Measurements from ENCODE around the gene PLPPR1.

The PLPPR1 gene

GRCh38 chr9:101268426-101268825, 239.9 kb downstream of the PLPPR1 start:
- no peaks in the 10 kb centered on the region for H3K27me3 ChIP-seq (ENCODE audit: insufficient read depth, low read length, poor library complexity, severe bottlenecking)
- no peak overlapping the region for H3K9ac ChIP-seq (ENCODE audit: low read depth, low read length, poor library complexity, severe bottlenecking)
- H2AFZ ChIP-seq (ENCODE audit: low read length), result no peak overlapping the region
- H3K9me3 ChIP-seq (ENCODE audit: insufficient read depth, low read depth, low read length), result no peaks in the 10 kb centered on the region
- H3K4me2 ChIP-seq (ENCODE audit: low read depth, low read length, poor library complexity, severe bottlenecking), result no peak overlapping the region
- no peaks in the 10 kb centered on the region for H3K4me1 ChIP-seq (ENCODE audit: insufficient read depth, low read length, poor library complexity, severe bottlenecking)
- H4K20me1 ChIP-seq (ENCODE audit: insufficient read depth, low read length, poor library complexity, severe bottlenecking), result no peaks in the 10 kb centered on the region
- no peaks in the 10 kb centered on the region for H3K79me2 ChIP-seq (ENCODE audit: insufficient read depth, low read length)
- H3F3A ChIP-seq (ENCODE audit: low read depth), result no peaks in the 10 kb centered on the region
- no peak overlapping the region for H3K4me3 ChIP-seq (ENCODE audit: low read length, poor library complexity, severe bottlenecking)
- no peaks in the 10 kb centered on the region for H3K9me2 ChIP-seq (replicated peaks; ENCODE audit: low read depth, low read length)
- TF ChIP-seq EZH2phosphoT487 (IDR thresholded peaks at IDR 0.05; ENCODE audit: borderline replicate concordance) (no peak), CTCF (conservative IDR thresholded peaks at IDR 0.05; ENCODE audit: low read length) (no peak)
- no peaks in the 10 kb centered on the region for H3K36me3 ChIP-seq (ENCODE audit: insufficient read depth, low read length)

- no peaks in the 10 kb centered on the region for H3K9me3 ChIP-seq (ENCODE audit: insufficient read depth, low read depth, low read length)
- no peak overlapping the region for H3K4me3 ChIP-seq (ENCODE audit: low read length, poor library complexity, severe bottlenecking)
- H3K4me1 ChIP-seq (ENCODE audit: insufficient read depth, low read length, poor library complexity, severe bottlenecking), result no peaks in the 10 kb centered on the region
- H3K4me2 ChIP-seq (ENCODE audit: low read depth, low read length, poor library complexity, severe bottlenecking), result no peak overlapping the region
- H3K79me2 ChIP-seq (ENCODE audit: insufficient read depth, low read length), result no peaks in the 10 kb centered on the region
- H3F3A ChIP-seq (ENCODE audit: low read depth), result no peaks in the 10 kb centered on the region
- no peak overlapping the region for H2AFZ ChIP-seq (ENCODE audit: low read length)
- no peaks in the 10 kb centered on the region for H4K20me1 ChIP-seq (ENCODE audit: insufficient read depth, low read length, poor library complexity, severe bottlenecking)
- no peaks in the 10 kb centered on the region for H3K36me3 ChIP-seq (ENCODE audit: insufficient read depth, low read length)
- no peak for TF ChIP-seq EZH2phosphoT487 (IDR thresholded peaks at IDR 0.05; ENCODE audit: borderline replicate concordance)
- no peak for TF ChIP-seq CTCF (conservative IDR thresholded peaks at IDR 0.05; ENCODE audit: low read length)
- H3K9ac ChIP-seq (ENCODE audit: low read depth, low read length, poor library complexity, severe bottlenecking), result no peak overlapping the region
- no peaks in the 10 kb centered on the region for H3K9me2 ChIP-seq (replicated peaks; ENCODE audit: low read depth, low read length)
- H3K27me3 ChIP-seq (ENCODE audit: insufficient read depth, low read length, poor library complexity, severe bottlenecking), result no peaks in the 10 kb centered on the region
These were observed 241.2 kb downstream of the PLPPR1 start for GRCh38 chr9:101269591-101270283.

- Histone ChIP-seq H4K20me1 (ENCODE audit: insufficient read depth, low read length, poor library complexity, severe bottlenecking) (no peaks in the 10 kb centered on the region), H3K9me3 (ENCODE audit: insufficient read depth, low read depth, low read length) (no peaks in the 10 kb centered on the region), H3K27me3 (ENCODE audit: insufficient read depth, low read length, poor library complexity, severe bottlenecking) (no peaks in the 10 kb centered on the region), H3K4me3 (ENCODE audit: low read length, poor library complexity, severe bottlenecking) (no peak overlapping the region), H2AFZ (ENCODE audit: low read length) (no peak overlapping the region), H3K79me2 (ENCODE audit: insufficient read depth, low read length) (no peaks in the 10 kb centered on the region), H3K4me1 (ENCODE audit: insufficient read depth, low read length, poor library complexity, severe bottlenecking) (no peaks in the 10 kb centered on the region), H3K9ac (ENCODE audit: low read depth, low read length, poor library complexity, severe bottlenecking) (no peak overlapping the region), H3K36me3 (ENCODE audit: insufficient read depth, low read length) (no peaks in the 10 kb centered on the region), H3K9me2 (replicated peaks; ENCODE audit: low read depth, low read length) (no peaks in the 10 kb centered on the region), H3K4me2 (ENCODE audit: low read depth, low read length, poor library complexity, severe bottlenecking) (no peak overlapping the region), H3F3A (ENCODE audit: low read depth) (no peaks in the 10 kb centered on the region)
- TF ChIP-seq CTCF (conservative IDR thresholded peaks at IDR 0.05; ENCODE audit: low read length) (no peak), EZH2phosphoT487 (IDR thresholded peaks at IDR 0.05; ENCODE audit: borderline replicate concordance) (no peak)
These were observed 241.8 kb downstream of the PLPPR1 start for GRCh38 chr9:101270302-101270701.

All from Loucy (cell line).